Astrocyte of the cerebellum (primary cell): Measurements from ENCODE around the gene TRAF1.
A peak's percentile ranks its signal among the peaks of the same experiment; 100 is the strongest.

ENCODE experiments used
- DNase-seq: peaks from one replicate; pipeline ENCODE4 v3.0.0-alpha.2; 2011; ENCODE audit warnings: low read depth
- H3K4me3 ChIP-seq: 2 replicates; pipeline ENCODE4 v1.5.1; 2011; ENCODE audit warnings: mild to moderate bottlenecking, low read depth, low read length, moderate library complexity
- CTCF ChIP-seq: IDR thresholded peaks from 2 replicates; pipeline ENCODE4 v1.5.1; 2012; ENCODE audit warnings: low read length, low read depth, moderate library complexity, mild to moderate bottlenecking; ENCODE audit errors: missing control alignments
- in situ Hi-C: cut with HindIII; loops from 2 replicates; pipeline ENCODE4 v1.10.0; 2017; ENCODE audit warnings: low sequenced_read_pairs

TRAF1 gene

DNA sequence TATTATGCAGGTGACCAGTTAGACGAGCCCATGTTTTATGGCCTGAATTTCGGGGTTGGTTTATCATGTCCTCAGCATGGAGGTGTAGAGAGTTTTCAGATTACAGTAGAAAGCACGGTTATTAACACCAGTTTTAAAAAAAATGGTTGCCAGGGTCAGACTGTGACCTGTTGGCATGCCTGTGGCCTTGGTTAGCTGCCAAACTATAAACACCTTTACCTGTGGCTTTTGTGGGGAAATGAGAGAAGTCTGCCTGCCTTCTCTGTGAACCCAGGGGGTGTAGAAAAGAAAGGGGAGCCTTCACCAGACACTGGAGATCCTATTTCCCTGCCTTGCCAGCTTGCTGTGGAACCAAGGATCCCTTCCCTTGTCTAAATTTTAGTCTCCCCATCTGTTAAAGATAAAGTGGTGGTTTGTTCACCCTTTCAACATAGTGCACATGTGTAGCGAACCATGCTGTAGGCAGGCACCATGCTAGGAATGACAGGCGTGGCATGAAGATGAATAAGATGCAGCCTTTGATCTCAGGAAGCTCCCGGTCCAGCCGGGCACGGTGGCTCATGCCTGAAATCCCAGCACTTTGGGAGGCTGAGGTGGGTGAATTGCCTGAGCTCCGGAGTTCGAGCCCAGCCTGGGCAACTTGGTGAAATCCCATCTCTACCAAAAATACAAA lies 43.5 kb downstream of the TRAF1 start:
- TF ChIP-seq CTCF, result no peak
- in situ Hi-C loops, result no loop called here
- no peak overlapping the region for H3K4me3 ChIP-seq
- peak; percentile 11 for DNase-seq

- in situ Hi-C loops, result no loop called here
- no peak for TF ChIP-seq CTCF
- no peak for DNase-seq
- no peak overlapping the region for H3K4me3 ChIP-seq
These were observed 47.1 kb downstream of the TRAF1 start for GRCh38 chr9:120879446-120879845.

DNA sequence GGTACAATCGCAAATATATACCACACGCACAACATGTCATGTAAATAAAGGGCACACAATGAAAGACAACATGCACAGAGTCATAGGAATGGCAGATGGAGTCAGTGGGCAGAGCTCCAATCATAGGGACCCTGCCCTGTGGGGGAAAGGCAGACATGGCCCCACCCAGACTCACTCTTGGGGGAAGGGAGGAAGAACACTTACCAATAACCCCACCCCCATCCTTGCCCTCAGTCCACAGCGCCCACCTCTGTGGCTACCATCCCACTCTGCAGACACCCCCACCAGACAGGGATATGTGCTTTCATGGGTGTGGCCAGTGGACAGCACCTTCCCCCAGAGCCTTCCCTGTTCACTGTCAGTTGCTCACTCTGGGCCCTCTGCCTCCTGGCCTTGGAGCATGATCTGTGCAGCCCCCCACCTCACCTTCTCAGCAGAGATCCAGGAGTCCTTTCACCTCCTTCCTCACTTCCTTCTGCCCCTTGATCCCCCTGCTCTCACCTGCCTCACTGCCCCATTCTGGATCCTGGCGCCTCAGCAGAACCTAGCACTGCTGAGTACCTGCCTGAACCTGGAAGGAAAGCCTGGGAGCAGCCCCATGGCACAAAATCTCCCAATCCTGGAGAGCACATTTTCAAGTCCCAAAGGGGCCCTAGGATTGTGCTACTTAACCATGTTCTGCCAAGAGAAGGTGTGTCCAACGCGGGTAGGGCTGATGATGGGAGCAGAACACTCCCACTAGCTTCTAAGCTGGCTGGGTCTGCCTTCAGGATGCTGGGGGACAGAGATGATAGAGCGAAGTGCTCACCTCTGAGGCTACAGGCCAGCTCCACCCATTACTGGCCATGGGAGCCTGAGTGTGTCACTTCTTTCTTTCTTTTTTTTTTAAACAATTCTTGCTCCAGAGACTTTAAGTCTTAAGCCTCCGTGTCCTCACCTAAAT lies 48.1 kb downstream of the TRAF1 start:
- in situ Hi-C loops, result no loop called here
- no peak for TF ChIP-seq CTCF
- no peak for DNase-seq
- H3K4me3 ChIP-seq, result no peak overlapping the region

DNA sequence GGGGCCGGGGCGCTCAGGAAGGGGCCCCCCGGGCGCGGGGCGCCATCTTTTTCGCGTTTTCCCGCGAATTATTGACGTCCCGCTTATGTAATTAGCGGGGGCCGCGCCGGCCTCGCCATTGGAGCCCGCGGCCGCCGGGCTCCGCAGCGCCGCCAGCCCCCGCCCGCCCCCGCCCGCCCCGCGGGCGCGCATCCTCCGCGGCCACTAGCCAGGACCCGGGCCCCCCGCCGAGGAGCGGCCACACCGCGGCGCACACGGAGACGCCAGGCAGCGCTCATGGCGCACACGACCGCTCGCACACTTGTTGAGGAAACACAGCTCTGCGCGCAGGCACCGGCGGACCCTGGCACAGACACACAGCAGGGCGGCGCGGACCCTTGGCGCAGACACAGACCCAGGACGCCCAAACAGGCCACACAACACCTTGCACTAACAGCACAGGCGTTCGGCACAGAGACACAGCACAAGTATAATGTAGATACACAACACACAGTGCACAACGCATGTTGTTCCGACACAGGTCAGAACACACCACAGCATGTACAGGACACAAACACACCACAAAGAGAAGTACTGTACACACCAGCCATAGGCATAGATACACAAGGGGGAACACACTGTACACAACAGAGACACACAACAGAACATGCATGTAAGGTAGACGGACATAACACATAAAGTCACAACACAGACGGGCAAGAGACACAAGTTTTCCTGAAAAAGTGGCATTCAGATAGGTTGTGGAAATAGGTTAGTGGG lies 49.1 kb downstream of the TRAF1 start:
- in situ Hi-C loops, result no loop called here
- DNase-seq, result no peak
- H3K4me3 ChIP-seq, result peak overlapping the region; percentile 65
- TF ChIP-seq CTCF, result no peak

- H3K4me3 ChIP-seq, result peak within 1 kb of the TSS; percentile 65
- in situ Hi-C loops, result no loop called here
- no peak for TF ChIP-seq CTCF
- DNase-seq, result no peak
These were observed 49.8 kb downstream of the TRAF1 start, which contains the start of gene PHF19 for GRCh38 chr9:120876842-120877240. Gene PHF19 (minus strand): TSS chr9:120877188. CDS start chr9:120874741, 2,447 bp downstream.
